Activated CD8-positive, alpha-beta memory T cell treated with anti-CD3 and anti-CD28 coated beads for 1 hour (primary cell): ENCODE data around the gene CACNG4.

Experiments
- DNase-seq, 2 donors: peaks; one replicate each; pipeline ENCODE4 v3.0.0-alpha.2; 2020; ENCODE audit warnings: low read depth in 1 of 2; ENCODE audit errors: extremely low read depth in 1 of 2

CACNG4 gene

DNA sequence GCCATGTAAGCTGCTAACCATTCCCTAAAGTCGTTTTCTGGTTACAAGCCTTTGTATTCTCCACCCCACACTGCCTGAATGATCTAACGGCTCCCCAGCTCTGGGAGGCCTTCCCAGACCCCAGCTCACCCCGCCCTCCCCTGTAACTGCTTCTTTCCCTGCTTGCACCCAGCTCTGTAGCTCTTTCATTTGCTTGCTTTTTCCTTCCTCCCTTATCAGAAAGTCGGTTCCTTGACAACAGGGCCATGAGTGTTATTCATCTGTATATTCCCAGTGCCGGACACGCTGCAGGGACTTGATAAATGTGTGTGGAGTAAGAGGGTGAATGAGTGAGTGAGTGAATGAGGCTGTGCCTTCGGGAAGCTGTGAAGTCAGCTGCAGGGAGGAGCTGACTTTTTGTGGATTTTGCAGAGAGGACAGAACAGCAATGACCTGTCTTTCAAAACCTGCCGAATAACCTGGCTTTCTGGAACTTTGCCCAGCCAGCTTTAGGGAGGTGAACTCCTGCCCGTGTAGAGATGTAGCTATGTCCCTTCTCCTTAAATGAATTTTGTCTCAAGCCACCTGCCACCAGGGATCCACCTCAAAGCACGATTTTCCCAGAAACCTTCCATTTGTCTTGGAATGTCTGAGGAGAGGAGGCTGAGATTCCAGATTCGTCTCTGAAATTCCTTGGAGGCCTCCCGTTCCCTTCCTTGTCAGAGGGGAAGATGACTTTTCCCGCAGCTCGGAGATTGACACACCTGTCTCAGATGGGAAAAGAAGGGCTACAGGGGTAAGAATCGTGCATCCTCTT, 20.0 kb upstream of the CACNG4 start:
- no peak for DNase-seq

DNA sequence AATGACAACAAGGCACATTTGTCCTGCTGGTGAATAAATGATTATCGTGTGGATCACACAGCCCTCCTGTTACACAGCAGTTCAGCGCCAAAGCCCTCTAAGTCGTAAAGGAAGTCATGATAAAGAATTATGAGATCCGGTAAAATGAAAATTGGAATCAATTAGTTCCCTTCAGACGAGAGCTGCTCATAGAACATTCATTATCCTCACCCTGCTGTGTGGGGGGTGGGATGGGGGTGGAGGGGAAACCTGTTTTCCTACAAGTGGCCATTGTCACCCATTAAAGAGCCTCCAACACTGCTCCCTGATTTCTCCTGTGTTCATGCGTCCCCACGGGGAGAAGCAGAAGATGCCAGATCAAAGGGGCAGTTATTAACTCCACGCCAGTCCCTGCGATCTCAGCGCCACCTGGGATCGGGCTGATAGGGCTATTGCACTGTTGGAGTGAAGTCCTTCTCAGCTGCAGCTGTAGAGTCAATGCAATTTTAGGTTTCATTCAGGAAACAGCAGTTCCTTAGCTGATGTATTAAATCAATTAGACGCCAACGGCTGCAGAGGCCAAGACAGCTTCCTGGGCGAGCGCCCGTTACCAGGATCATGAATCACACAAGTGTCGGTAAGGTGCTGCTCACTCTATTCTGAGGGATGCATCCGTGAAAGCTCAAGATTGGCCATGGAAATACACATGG, 19.2 kb upstream of the CACNG4 start:
- no peak for DNase-seq

- DNase-seq, result no peak
Observed at GRCh38 chr17:66946251-66946650, 18.3 kb upstream of the CACNG4 start.

DNA sequence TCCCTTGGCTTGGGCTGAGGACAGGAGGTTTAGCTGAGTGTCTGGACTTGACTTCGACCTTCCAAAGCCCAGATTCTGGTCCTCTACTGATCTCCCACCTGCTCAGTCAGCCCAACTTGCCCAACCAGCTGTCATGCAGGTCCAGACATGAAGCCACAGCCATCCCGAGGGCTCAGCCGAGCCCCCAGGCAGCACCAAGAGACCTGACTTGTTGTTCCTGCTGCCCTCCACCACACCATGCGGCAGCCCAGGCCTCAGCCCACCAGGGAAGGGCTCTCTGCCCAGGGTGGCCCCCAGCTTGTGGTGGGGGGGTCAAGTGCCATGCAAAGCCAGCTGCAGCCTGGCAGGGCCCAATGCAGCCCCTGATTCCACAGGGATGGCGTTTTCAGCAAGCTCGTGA, 17.2 kb upstream of the CACNG4 start:
- no peak for DNase-seq

DNA sequence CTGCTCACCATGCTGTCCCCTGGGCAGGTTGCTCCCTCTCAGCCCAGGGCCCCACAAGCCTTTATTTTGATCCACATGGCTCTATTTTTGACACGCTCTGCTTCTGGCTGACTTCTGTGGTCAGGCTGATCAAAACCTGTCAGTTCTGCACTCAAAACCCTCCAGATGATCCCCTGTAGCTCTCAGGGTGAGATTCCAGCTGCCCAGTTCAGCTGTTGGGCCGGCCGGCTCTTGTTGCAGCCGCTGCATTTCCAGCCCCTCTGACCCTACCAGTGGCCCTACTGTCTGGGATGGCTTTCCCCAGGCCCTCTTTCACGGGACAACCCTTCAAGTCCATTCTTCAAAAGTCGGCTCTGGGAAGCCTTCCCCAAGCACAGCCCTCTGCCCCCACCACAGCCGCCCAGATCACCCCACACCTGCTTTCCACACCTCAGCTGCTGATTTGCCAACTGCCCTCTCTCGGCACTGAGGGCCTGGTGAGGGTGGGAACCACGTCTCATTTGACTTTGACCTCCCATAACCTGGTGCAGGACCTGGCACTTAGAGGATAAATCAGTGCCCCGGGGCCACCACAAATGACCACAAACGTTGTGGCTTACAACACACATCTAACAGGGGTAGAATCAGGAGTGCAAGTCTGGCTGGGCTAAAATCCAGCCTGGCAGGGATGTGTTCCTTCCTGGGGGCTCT, 16.3 kb upstream of the CACNG4 start:
- DNase-seq, result no peak

GRCh38 chr17:66949501-66949900, 15.0 kb upstream of the CACNG4 start:
- DNase-seq, result no peak

DNA sequence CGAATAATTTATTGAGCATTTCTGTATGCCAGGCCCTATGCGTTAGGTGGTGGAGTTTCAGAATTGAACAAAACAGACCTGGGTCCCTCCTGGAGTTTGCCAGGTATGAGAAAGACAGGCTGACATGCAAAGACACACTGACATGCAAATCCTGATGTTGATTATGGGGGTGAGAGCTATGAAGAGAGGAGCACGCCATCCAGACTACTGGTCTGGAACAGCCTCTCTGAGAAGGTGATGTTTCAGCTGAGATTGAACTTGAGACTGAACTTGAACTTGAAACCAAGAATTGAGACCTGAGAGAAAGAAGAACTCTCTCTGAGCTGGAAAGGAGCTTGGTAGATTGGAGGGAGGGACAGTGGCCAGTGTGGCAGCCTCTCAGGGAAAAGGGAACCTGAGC, 14.2 kb upstream of the CACNG4 start:
- no peak for DNase-seq

GRCh38 chr17:66950886-66951604, 13.5 kb upstream of the CACNG4 start:
- DNase-seq, result no peak

GRCh38 chr17:66951605-66951953, 12.9 kb upstream of the CACNG4 start:
- no peak for DNase-seq

GRCh38 chr17:66952031-66952524, 12.4 kb upstream of the CACNG4 start:
- DNase-seq, result no peak

DNA sequence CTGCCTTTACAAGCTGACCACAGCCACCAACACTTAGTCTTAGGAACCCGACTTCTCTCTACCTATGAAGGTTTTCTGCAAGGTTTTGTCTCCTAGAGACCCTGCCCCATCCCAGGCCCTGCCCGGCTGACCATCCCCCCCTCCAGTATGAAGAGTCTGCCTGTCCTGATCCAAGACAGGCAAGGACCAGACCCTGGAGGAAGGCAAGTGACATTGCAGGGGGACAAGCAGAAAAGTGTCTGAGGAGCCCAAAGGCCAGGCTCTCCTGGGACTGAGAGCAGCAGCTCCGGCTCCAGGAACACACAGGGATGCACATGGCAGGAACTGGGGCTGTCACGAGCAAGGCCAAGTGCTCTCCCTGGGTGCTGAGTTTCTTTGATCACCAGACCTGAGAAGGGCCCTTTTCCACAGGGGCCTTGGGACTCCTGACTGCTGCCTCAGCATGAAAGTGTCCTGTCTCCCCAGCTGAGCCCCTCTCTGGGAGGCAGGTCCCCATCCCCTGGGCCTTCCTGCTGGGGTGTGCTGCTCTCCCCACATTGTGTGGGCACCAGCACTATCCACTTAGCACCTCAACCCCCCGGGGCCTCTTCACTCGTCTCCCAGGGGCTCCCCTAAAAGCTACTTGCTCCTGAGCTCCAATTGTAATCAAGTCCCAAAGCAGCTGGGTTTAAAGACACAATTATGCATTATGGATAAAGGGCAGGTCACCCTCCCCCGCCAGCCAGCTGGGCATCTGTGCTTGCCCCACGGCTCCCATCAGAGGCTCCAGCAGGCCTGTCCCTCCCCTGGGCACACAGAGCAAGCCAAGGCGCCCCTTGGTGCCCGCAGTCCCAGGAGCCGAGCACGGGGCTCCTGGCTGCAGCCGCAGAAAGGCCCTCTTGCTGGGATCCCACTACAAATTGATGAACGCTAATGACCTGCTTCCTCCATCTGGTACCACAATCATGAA, 11.6 kb upstream of the CACNG4 start:
- DNase-seq, result no peak

DNA sequence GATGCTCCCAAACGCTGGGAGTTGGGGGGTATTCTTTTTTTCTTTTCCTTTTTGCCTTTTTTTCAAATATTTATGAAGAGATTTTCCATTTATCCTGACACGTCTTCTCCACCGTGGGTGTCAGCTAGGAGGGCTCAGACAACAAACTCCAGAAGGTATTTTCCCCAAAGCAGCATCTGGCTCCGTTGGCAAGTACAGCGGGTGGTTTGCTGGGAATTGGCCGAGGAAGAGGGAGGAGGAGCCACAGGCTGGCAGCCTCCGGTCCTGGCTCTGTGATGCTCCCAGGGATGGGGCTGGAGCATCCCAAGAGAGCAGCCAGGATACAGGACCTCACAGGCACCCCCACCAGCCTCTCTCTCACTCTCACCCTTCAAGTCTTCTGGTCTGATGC, 10.9 kb upstream of the CACNG4 start:
- no peak for DNase-seq

DNA sequence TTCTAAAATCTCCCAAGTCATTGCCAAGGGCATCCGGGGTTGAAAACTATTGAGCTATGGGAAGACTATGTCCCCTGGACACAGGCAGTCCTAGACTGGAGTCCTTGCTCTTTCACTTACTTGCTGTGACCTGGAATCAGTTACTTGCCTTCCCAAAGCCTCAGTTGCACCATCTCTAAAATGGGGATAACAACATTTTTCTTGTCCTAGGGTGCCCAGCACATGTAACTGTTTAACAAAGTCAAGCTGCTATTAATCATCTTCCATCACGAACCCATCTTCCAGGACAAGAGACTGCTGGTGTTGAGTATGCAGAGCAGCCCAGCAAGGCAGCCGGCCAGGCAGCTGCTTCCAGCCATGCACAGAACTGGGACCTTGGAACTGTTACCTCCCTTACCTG, 9.9 kb upstream of the CACNG4 start:
- no peak for DNase-seq

- no peak for DNase-seq
Observed at GRCh38 chr17:66955821-66956220, 8.7 kb upstream of the CACNG4 start.

- DNase-seq, result no peak
Observed at GRCh38 chr17:66956941-66957340, 7.6 kb upstream of the CACNG4 start.

DNA sequence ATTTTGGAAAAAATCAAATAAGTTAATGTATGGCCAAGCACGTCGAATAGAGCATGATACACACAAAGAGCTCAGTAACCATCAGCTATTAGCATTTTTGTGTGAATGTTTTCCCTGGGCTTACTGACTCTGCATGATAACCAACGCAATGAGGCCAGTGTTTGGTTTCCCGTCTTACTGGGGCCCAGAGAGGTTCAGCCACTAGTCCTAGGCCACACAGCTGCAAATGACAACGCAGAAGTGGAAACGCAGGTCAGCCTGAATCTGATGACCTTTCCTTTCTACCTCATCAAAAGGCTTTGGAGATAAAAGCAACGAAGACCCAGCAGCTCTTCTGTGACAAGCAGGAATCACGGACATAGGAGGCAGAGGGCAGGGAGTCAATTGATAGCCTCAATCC, 7.2 kb upstream of the CACNG4 start:
- no peak for DNase-seq

DNA sequence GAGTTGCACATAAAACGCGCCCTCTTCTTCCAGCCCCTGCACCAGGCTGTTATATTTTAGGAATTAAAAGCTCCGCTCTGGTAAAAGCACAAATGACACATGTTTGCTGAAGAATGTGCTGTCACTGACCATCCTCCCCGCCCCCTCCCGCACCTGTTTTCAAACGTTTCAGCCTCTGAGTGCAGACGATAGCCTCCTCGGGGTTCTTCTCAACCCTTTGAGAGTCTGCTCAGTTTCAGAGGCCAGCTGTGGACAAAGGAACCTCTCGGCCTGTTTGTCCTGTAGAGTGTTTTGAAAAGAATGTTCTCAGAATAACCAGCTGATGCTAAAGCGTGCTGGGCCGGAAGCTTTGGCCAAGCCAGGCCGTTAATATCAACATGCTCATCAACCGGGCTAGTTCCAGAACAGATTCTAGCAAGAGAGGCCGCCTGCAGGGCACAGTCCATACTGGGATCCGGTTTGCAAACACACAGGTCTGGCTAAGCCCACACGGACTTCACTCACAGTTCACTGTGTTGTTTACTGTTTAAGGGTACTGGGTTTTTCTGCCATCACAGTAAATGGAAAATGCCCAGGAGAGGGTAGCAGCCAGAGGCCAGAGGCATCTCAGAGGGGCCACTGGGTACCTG, 6.4 kb upstream of the CACNG4 start:
- no peak for DNase-seq

GRCh38 chr17:66959641-66960375, 4.7 kb upstream of the CACNG4 start:
- no peak for DNase-seq

GRCh38 chr17:66960613-66961012, 3.9 kb upstream of the CACNG4 start:
- DNase-seq, result no peak
